Activated naive CD4-positive, alpha-beta T cell treated with anti-CD3 and anti-CD28 coated beads for 36 hours (primary cell): Measurements from ENCODE around the gene SSTR1. TPM values are rescaled to one million over a fixed set of nuclear protein-coding genes. Genes with fewer than 3 reads are reported as not detected.

Source experiments
- CTCF ChIA-PET: fragments of 350-600 bp; sonication (Branson Sonifier 250); formaldehyde crosslinking; loops from one replicate; lab custom pipeline; 2021; ENCODE audit warnings: antibody characterized with exemption; lab: Charles Lee
- DNase-seq: peaks from one replicate; pipeline ENCODE4 v3.0.0-alpha.2; 2020
- H3K27ac Mint-ChIP-seq: one replicate; pipeline ENCODE4 v1.8.0; 2021; ENCODE audit warnings: mild to moderate bottlenecking, mixed read lengths
- H3K27me3 Mint-ChIP-seq: one replicate; pipeline ENCODE4 v1.8.0; 2021; ENCODE audit warnings: low read depth, mixed read lengths
- H3K36me3 Mint-ChIP-seq: one replicate; pipeline ENCODE4 v1.8.0; 2021; ENCODE audit warnings: low read depth, mixed read lengths
- H3K4me1 Mint-ChIP-seq: one replicate; pipeline ENCODE4 v1.8.0; 2021; ENCODE audit warnings: low read depth, mixed read lengths
- H3K4me3 Mint-ChIP-seq: one replicate; pipeline ENCODE4 v1.8.0; 2021; ENCODE audit warnings: mild to moderate bottlenecking, moderate library complexity, mixed read lengths
- H3K9me3 Mint-ChIP-seq: one replicate; pipeline ENCODE4 v1.8.0; 2021; ENCODE audit warnings: mixed read lengths
- intact Hi-C: fragments of 100-400 bp; cut with micrococcal nuclease; formaldehyde crosslinking; loops from one replicate; pipeline ENCODE4 v1.15.1; 2023
- total RNA-seq, 2 experiments: library from RNA; stranded (reverse); gene quantifications; one replicate each; pipeline ENCODE4 v1.2.3, GENCODE V29; 2021

The SSTR1 gene
- total RNA-seq, 2 experiments from 2014 or later: not detected

DNA sequence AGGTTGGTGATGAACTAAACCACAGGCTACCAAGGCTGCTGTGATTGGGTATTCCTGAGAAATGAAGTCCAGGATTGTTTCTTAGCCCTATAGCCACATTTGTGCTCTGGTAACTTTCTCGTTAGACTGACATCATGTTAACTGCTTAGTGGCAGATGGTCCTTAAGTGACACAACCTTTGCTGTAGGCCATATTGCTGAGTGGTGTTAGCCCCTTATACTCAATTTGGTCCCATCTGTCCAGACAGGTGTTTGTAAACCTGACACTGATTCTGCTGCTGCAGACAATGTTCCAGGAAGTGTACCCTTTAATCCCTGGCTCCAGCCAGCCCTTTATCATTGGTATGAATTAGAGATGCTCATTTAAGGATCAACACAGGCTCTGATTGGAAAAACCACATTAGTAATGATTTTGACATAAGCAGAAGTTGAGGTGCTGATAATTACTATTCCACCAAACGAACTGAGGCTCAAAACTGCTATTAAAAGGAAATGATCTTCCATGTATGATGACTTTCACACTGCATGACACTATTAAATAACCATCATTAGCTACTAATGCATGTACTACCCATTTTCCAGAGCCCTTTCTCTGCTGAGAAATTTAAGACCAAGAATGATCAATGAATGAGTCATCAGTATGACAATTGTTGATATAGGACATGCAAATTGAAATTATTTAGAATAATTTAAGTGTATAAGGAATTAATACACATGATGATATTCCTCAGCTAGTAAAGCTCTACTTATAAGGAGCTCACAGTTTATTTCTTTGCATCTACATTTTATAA is 3.6 kb upstream of the SSTR1 start:
- peaks cover 29% of the 10 kb centered on the region for H3K27me3 Mint-ChIP-seq
- no peak overlapping the region for H3K4me3 Mint-ChIP-seq
- no peaks in the 10 kb centered on the region for H3K9me3 Mint-ChIP-seq
- no peaks in the 10 kb centered on the region for H3K36me3 Mint-ChIP-seq
- CTCF ChIA-PET: interaction anchor here (0.8 to 1.4 kb wide), 2 partner anchors 218 to 302 kb away, joined by 3 to 4 read pairs; no protein-coding TSS in a partner anchor
- intact Hi-C loops: no loop called here
- no peak for DNase-seq
- H3K27ac Mint-ChIP-seq: no peak overlapping the region
- peaks cover 8% of the 10 kb centered on the region for H3K4me1 Mint-ChIP-seq

DNA sequence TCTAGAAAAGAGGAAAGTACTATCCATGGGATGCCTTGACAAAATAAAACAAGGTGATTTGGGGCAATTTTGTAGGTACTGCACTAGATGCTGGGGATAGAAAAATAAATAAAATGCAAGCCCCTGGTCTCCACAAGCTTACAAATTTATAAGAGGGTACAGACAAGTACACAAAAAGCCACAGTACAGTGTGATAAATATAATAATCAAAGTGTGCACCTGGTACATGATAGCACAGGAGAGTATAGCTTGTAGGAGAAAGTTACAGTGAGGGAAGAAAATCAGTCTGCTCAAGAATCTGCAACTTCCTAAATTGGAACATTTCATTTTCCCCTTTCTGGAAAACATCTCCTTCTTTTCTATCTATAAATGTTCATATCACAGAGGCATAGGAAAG is 3.0 kb upstream of the SSTR1 start:
- no peak for DNase-seq
- peaks cover 33% of the 10 kb centered on the region for H3K27me3 Mint-ChIP-seq
- CTCF ChIA-PET: interaction anchor here (0.8 to 2.1 kb wide), 3 partner anchors 8 to 303 kb away, joined by 3 to 13 read pairs (median 4); no protein-coding TSS in a partner anchor
- no peak overlapping the region for H3K4me3 Mint-ChIP-seq
- H3K9me3 Mint-ChIP-seq: no peaks in the 10 kb centered on the region
- H3K36me3 Mint-ChIP-seq: no peaks in the 10 kb centered on the region
- intact Hi-C loops: loop anchor here (5.0 kb wide), 2 partner anchors 617 to 663 kb away; no protein-coding TSS in a partner anchor
- no peak overlapping the region for H3K27ac Mint-ChIP-seq
- H3K4me1 Mint-ChIP-seq: peaks cover 12% of the 10 kb centered on the region

DNA sequence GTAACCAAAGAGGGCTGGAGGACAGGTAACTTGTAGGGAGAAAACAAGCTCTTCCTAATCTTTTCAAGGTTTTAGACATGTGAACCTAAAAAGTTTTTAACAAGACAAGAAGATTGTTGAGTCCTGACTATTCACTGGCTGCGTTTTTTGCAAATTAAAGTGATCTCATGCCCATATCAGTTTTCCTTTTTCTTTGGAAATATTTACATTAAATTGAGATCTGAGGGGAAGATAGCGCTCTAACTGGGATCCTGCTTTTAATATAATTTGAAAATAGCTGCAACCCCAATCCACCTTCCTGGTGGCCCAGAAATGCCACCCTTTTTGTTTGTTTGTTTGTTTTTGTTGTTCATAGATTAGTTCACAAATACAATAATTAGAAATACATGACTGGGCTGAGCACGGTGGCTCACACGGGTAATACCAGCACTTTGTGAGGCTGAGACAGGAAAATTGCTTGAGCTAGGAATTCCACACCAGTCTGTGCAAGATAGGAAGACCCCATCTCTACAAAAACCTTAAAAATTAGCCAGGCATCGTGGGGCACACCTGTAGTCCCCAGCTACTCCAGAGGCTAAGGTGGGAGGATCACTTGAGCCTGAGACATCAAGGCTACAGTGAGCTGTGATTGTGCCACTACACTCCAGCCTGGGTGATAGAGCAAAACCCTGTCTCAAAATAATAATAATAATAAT is 2.4 kb upstream of the SSTR1 start:
- Mint-ChIP-seq H3K4me3 (no peak overlapping the region), H3K27ac (no peak overlapping the region), H3K27me3 (peaks cover 38% of the 10 kb centered on the region), H3K9me3 (no peaks in the 10 kb centered on the region), H3K36me3 (no peaks in the 10 kb centered on the region), H3K4me1 (peaks cover 17% of the 10 kb centered on the region)
- no peak for DNase-seq
- CTCF ChIA-PET: interaction anchor here (0.8 to 2.1 kb wide), 3 partner anchors 8 to 303 kb away, joined by 3 to 13 read pairs (median 4); no protein-coding TSS in a partner anchor
- intact Hi-C loops: loop anchor here (5.0 kb wide), 2 partner anchors 618 to 662 kb away; no protein-coding TSS in a partner anchor

DNA sequence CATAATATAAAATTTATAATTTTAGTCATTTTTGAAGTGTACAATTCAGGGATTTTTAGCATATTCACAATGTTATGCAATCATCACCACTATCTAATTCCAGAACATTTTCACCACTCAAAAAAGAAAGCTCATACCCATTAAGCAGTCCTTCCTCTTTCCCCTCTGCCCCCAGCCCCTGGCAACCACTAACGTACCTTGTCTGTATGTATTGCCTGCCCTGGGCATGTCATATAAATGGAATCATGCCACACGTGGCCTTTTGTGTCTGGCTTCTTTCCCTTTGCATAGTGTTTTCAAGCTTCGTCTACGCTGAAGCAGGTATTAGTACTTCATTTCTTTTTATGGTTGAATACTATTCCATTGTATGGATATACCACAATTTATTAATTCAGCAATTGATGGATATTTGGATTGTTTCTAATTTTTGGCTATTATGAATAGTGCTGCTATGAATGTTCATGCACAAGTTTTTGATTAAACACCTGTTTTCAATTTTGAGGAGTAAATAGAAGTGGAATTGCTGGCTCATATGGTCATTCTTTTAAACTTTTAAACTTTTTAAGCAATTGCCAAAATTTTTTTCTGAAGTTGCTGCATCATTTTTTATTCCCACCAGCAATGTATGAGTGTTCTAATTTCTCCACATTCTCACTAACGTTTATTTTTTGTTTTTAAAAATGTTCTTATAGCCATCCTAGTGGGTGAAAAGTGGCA is 1.6 kb upstream of the SSTR1 start:
- intact Hi-C loops: loop anchor here (5.0 kb wide), 2 partner anchors 619 to 661 kb away; no protein-coding TSS in a partner anchor
- H3K27me3 Mint-ChIP-seq: peaks cover 47% of the 10 kb centered on the region
- peaks cover 25% of the 10 kb centered on the region for H3K4me1 Mint-ChIP-seq
- DNase-seq: no peak
- no peaks in the 10 kb centered on the region for H3K36me3 Mint-ChIP-seq
- no peak overlapping the region for H3K27ac Mint-ChIP-seq
- CTCF ChIA-PET: interaction anchor here (0.6 to 2.1 kb wide), 2 partner anchors 9 to 474 kb away, joined by 3 to 13 read pairs; no protein-coding TSS in a partner anchor
- no peaks in the 10 kb centered on the region for H3K9me3 Mint-ChIP-seq
- H3K4me3 Mint-ChIP-seq: no peak overlapping the region

DNA sequence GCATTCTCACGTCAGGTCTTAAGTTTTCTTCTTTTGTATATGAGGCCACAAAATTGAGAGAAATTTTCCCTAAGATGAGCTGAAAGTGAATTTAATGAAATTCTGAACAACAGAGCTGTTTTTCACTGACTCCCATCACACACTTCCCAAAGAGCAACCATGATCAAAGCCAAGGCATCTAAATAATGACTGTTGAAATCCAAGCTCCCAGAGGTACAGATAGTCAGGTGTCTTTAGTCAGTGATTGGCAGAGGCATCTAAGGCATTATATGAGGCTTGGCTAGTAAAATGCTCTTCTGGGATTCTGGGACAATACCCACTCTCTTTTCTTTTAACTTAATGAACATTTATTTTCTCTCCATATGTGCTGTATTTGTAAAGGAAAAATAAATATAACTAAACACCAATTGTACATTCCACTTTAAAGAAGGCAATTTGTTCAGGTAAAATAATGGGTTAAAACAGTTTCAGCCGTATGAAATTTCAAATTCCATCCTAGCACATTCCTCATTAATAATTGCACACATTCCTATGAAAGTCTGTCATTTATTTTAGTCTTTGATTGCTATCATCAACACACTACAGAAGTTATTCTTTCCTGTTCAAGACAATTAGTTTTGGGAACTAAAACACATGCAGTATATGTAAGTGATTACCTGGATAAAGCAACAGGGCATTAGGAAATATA is 871 bp upstream of the SSTR1 start:
- intact Hi-C loops: loop anchor here (5.0 kb wide), 2 partner anchors 620 to 660 kb away; no protein-coding TSS in a partner anchor
- no peak overlapping the region for H3K4me3 Mint-ChIP-seq
- no peak for DNase-seq
- H3K27ac Mint-ChIP-seq: no peak overlapping the region
- CTCF ChIA-PET: interaction anchor here (0.6 to 2.1 kb wide), 3 partner anchors 10 to 475 kb away, joined by 3 to 13 read pairs (median 4); no protein-coding TSS in a partner anchor
- H3K9me3 Mint-ChIP-seq: no peaks in the 10 kb centered on the region
- H3K27me3 Mint-ChIP-seq: peaks cover 52% of the 10 kb centered on the region
- H3K4me1 Mint-ChIP-seq: peaks cover 28% of the 10 kb centered on the region
- H3K36me3 Mint-ChIP-seq: no peaks in the 10 kb centered on the region

DNA sequence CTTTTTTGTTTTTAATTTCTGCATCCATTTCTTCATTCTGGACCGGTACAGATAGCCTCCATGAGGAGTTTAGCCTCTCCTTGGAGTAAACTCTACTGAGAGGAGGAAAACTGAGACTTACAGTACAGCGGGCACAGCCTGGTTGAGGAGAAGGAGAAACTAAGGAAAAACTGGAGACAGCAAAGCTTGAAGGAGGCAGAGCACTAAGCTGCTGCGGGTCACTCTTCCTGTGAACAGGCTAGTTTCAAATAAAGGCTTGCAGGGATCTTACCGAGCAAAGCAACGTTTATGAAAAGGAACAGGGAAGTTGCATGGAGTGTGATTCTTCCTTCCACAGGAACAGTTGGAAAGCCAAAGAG is 348 bp upstream of the SSTR1 start:
- H3K9me3 Mint-ChIP-seq: no peaks in the 10 kb centered on the region
- CTCF ChIA-PET: interaction anchor here (0.9 to 1.7 kb wide), 3 partner anchors 20 to 660 kb away, joined by 3 to 4 read pairs (median 3); no protein-coding TSS in a partner anchor

DNA sequence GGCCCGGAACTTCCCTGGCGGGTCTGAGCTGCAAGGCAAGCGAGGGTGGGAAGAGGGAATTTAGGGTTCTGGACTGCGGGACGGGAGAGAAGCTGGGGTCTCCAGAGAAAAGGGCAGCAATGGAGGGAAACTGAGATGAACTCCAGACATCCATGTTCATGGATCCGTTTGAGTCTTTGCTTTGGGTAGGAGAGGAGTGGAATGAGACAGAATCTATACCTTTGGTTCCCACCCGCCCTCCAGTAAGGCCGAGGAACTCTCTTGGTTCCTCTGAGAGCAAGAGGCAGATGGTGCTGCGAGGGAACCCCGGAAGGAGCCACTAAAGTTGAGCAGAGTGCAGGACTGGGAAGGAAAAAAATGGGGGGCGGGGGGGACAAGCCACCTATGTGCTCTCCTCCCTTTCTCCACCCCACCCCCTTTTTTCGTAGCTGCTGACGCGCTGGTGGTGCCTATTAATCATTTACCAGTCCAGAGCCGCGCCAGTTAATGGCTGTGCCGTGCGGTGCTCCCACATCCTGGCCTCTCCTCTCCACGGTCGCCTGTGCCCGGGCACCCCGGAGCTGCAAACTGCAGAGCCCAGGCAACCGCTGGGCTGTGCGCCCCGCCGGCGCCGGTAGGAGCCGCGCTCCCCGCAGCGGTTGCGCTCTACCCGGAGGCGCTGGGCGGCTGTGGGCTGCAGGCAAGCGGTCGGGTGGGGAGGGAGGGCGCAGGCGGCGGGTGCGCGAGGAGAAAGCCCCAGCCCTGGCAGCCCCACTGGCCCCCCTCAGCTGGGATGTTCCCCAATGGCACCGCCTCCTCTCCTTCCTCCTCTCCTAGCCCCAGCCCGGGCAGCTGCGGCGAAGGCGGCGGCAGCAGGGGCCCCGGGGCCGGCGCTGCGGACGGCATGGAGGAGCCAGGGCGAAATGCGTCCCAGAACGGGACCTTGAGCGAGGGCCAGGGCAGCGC is 1.2 kb downstream of the SSTR1 start:
- no peaks in the 10 kb centered on the region for H3K36me3 Mint-ChIP-seq
- peak; percentile 35 for DNase-seq
- H3K27me3 Mint-ChIP-seq: peaks cover 67% of the 10 kb centered on the region
- H3K4me3 Mint-ChIP-seq: peak overlapping the region; percentile 41
- no peaks in the 10 kb centered on the region for H3K9me3 Mint-ChIP-seq
- H3K4me1 Mint-ChIP-seq: peaks cover 29% of the 10 kb centered on the region
- intact Hi-C loops: loop anchor here (2.0 to 5.0 kb wide), 3 partner anchors 46 to 658 kb away; no protein-coding TSS in a partner anchor
- no peak overlapping the region for H3K27ac Mint-ChIP-seq
- CTCF ChIA-PET: interaction anchor here (1.0 to 1.7 kb wide), 2 partner anchors 18 to 658 kb away, joined by 3 to 4 read pairs; no protein-coding TSS in a partner anchor

More for the DNA sequence above, 348 bp upstream of the SSTR1 start:
- Mint-ChIP-seq H3K4me3 (no peak overlapping the region), H3K27ac (no peak overlapping the region), H3K36me3 (no peaks in the 10 kb centered on the region), H3K27me3 (peaks cover 57% of the 10 kb centered on the region), H3K4me1 (peaks cover 29% of the 10 kb centered on the region)
- intact Hi-C loops: loop anchor here (5.0 kb wide), 2 partner anchors 620 to 660 kb away; no protein-coding TSS in a partner anchor
- no peak for DNase-seq

DNA sequence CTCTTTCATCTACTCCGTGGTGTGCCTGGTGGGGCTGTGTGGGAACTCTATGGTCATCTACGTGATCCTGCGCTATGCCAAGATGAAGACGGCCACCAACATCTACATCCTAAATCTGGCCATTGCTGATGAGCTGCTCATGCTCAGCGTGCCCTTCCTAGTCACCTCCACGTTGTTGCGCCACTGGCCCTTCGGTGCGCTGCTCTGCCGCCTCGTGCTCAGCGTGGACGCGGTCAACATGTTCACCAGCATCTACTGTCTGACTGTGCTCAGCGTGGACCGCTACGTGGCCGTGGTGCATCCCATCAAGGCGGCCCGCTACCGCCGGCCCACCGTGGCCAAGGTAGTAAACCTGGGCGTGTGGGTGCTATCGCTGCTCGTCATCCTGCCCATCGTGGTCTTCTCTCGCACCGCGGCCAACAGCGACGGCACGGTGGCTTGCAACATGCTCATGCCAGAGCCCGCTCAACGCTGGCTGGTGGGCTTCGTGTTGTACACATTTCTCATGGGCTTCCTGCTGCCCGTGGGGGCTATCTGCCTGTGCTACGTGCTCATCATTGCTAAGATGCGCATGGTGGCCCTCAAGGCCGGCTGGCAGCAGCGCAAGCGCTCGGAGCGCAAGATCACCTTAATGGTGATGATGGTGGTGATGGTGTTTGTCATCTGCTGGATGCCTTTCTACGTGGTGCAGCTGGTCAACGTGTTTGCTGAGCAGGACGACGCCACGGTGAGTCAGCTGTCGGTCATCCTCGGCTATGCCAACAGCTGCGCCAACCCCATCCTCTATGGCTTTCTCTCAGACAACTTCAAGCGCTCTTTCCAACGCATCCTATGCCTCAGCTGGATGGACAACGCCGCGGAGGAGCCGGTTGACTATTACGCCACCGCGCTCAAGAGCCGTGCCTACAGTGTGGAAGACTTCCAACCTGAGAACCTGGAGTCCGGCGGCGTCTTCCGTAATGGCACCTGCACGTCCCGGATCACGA is 2.2 kb downstream of the SSTR1 start:
- peak overlapping the region; percentile 3 for H3K4me3 Mint-ChIP-seq
- no peaks in the 10 kb centered on the region for H3K36me3 Mint-ChIP-seq
- intact Hi-C loops: loop anchor here (2.0 to 5.0 kb wide), 3 partner anchors 45 to 657 kb away; no protein-coding TSS in a partner anchor
- peaks cover 29% of the 10 kb centered on the region for H3K4me1 Mint-ChIP-seq
- CTCF ChIA-PET: interaction anchor here (0.7 kb wide), 1 partner anchor 12 kb away, joined by 6 read pairs; no protein-coding TSS in a partner anchor
- peaks cover 69% of the 10 kb centered on the region for H3K27me3 Mint-ChIP-seq
- DNase-seq: no peak
- no peak overlapping the region for H3K27ac Mint-ChIP-seq
- no peaks in the 10 kb centered on the region for H3K9me3 Mint-ChIP-seq

DNA sequence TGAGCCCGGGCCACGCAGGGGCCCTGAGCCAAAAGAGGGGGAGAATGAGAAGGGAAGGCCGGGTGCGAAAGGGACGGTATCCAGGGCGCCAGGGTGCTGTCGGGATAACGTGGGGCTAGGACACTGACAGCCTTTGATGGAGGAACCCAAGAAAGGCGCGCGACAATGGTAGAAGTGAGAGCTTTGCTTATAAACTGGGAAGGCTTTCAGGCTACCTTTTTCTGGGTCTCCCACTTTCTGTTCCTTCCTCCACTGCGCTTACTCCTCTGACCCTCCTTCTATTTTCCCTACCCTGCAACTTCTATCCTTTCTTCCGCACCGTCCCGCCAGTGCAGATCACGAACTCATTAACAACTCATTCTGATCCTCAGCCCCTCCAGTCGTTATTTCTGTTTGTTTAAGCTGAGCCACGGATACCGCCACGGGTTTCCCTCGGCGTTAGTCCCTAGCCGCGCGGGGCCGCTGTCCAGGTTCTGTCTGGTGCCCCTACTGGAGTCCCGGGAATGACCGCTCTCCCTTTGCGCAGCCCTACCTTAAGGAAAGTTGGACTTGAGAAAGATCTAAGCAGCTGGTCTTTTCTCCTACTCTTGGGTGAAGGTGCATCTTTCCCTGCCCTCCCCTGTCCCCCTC is 3.0 kb downstream of the SSTR1 start:
- Mint-ChIP-seq H3K9me3 (no peaks in the 10 kb centered on the region), H3K4me1 (peaks cover 29% of the 10 kb centered on the region), H3K36me3 (no peaks in the 10 kb centered on the region), H3K27me3 (peaks cover 65% of the 10 kb centered on the region), H3K4me3 (peak overlapping the region; percentile 1), H3K27ac (no peak overlapping the region)
- DNase-seq: no peak
- intact Hi-C loops: no loop called here
- CTCF ChIA-PET: interaction anchor here (0.7 kb wide), 1 partner anchor 13 kb away, joined by 6 read pairs; no protein-coding TSS in a partner anchor
